GM23338 (cell line): Measurements from ENCODE around the gene ADA.

ENCODE experiments used
- CREB1 ChIP-seq: fragments of 250-450 bp; sonication (Bioruptor Pico); IDR thresholded peaks from 2 replicates; pipeline ENCODE4 v1.5.0; 2020; ENCODE audit warnings: low read depth, mild to moderate bottlenecking, moderate library complexity
- EZH2 ChIP-seq: fragments of 200-600 bp; sonication (generic); IDR thresholded peaks from one replicate; pipeline ENCODE4 v1.8.0; 2017; ENCODE audit warnings: antibody characterized with exemption, mild to moderate bottlenecking, low read depth; ENCODE audit not compliant: unreplicated experiment
- EZH2phosphoT487 ChIP-seq: fragments of 200-600 bp; sonication (generic); IDR thresholded peaks from one replicate; pipeline ENCODE4 v1.8.1; 2018; ENCODE audit warnings: antibody characterized with exemption; ENCODE audit not compliant: unreplicated experiment
- POLR2AphosphoS5 ChIP-seq: IDR thresholded peaks from 2 replicates; pipeline ENCODE4 v1.6.1; 2016; ENCODE audit warnings: antibody characterized with exemption, low read depth
- ZNF114 ChIP-seq: fragments of 250-450 bp; sonication (Bioruptor Pico); IDR thresholded peaks from 2 replicates; pipeline ENCODE4 v1.5.0; 2020; ENCODE audit warnings: mild to moderate bottlenecking, moderate library complexity
- ZNF331 ChIP-seq: fragments of 250-450 bp; sonication (Bioruptor Pico); IDR thresholded peaks from 2 replicates; pipeline ENCODE4 v1.5.0; 2020; ENCODE audit warnings: low read depth, mild to moderate bottlenecking, moderate library complexity
- TF ChIP-seq, protein P1 (sequence below), 2 experiments: fragments of 200-600 bp in 1 of 2; sonication (generic) in 1 of 2; conservative IDR thresholded peaks; 2 replicates each; pipeline versions ENCODE4 v1.5.1 to v1.6.1; 2016 to 2017; ENCODE audit warnings: antibody characterized with exemption in 2 of 2, low read depth in 2 of 2, mild to moderate bottlenecking in 2 of 2, moderate library complexity in 1 of 2
- TF ChIP-seq, protein P2 (sequence below): IDR thresholded peaks from 2 replicates; pipeline ENCODE4 v1.6.1; 2016; ENCODE audit warnings: antibody characterized with exemption
- TF ChIP-seq, protein P3 (sequence below): IDR thresholded peaks from one replicate; pipeline ENCODE4 v1.6.1; 2018; ENCODE audit warnings: antibody characterized with exemption; ENCODE audit not compliant: unreplicated experiment

DNA sequence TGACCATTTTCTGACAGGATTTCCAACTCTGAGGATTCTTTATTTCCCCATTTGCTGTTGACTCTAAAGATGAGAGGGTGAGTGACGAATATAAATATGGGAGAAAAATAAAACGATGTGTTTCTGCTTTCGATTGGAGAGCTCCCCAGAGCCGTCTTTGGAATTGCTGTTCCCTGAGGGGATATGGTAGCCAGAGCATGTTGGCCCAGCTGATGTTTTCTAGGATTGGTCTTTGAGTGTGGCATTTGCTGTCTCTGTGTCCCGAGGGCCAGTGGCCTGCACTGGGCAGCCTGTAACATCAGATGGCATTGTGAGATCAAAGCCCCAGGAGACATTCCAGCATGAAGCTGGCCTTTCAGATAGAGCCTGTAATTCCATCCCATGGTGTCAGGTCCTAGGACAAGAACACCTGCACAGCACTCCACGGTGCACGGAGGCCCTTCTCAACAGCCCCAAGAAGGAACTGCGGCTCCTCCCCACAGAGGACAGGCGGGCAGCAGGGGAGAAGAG lies 42.4 kb downstream of the ADA start:
- no peak for TF ChIP-seq POLR2AphosphoS5
- TF ChIP-seq, protein P1, sequence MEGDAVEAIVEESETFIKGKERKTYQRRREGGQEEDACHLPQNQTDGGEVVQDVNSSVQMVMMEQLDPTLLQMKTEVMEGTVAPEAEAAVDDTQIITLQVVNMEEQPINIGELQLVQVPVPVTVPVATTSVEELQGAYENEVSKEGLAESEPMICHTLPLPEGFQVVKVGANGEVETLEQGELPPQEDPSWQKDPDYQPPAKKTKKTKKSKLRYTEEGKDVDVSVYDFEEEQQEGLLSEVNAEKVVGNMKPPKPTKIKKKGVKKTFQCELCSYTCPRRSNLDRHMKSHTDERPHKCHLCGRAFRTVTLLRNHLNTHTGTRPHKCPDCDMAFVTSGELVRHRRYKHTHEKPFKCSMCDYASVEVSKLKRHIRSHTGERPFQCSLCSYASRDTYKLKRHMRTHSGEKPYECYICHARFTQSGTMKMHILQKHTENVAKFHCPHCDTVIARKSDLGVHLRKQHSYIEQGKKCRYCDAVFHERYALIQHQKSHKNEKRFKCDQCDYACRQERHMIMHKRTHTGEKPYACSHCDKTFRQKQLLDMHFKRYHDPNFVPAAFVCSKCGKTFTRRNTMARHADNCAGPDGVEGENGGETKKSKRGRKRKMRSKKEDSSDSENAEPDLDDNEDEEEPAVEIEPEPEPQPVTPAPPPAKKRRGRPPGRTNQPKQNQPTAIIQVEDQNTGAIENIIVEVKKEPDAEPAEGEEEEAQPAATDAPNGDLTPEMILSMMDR (conservative IDR thresholded peaks at IDR 0.05; ENCODE audit: low read depth in 2 of 2) = no peak
- no peak for TF ChIP-seq CREB1 (CRISPR knock-in tag)
- TF ChIP-seq ZNF114 (CRISPR knock-in tag) = no peak
- no peak for TF ChIP-seq EZH2
- no peak for TF ChIP-seq EZH2phosphoT487
- TF ChIP-seq ZNF331 (CRISPR knock-in tag) = no peak
- TF ChIP-seq, protein P2, sequence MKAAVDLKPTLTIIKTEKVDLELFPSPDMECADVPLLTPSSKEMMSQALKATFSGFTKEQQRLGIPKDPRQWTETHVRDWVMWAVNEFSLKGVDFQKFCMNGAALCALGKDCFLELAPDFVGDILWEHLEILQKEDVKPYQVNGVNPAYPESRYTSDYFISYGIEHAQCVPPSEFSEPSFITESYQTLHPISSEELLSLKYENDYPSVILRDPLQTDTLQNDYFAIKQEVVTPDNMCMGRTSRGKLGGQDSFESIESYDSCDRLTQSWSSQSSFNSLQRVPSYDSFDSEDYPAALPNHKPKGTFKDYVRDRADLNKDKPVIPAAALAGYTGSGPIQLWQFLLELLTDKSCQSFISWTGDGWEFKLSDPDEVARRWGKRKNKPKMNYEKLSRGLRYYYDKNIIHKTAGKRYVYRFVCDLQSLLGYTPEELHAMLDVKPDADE = no peak
- TF ChIP-seq, protein P3, sequence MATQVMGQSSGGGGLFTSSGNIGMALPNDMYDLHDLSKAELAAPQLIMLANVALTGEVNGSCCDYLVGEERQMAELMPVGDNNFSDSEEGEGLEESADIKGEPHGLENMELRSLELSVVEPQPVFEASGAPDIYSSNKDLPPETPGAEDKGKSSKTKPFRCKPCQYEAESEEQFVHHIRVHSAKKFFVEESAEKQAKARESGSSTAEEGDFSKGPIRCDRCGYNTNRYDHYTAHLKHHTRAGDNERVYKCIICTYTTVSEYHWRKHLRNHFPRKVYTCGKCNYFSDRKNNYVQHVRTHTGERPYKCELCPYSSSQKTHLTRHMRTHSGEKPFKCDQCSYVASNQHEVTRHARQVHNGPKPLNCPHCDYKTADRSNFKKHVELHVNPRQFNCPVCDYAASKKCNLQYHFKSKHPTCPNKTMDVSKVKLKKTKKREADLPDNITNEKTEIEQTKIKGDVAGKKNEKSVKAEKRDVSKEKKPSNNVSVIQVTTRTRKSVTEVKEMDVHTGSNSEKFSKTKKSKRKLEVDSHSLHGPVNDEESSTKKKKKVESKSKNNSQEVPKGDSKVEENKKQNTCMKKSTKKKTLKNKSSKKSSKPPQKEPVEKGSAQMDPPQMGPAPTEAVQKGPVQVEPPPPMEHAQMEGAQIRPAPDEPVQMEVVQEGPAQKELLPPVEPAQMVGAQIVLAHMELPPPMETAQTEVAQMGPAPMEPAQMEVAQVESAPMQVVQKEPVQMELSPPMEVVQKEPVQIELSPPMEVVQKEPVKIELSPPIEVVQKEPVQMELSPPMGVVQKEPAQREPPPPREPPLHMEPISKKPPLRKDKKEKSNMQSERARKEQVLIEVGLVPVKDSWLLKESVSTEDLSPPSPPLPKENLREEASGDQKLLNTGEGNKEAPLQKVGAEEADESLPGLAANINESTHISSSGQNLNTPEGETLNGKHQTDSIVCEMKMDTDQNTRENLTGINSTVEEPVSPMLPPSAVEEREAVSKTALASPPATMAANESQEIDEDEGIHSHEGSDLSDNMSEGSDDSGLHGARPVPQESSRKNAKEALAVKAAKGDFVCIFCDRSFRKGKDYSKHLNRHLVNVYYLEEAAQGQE = no peak
